Activated T-helper 9 cell treated with anti-CD3 and anti-CD28 coated beads, Interleukin-2, amount 50 U/mL, for 16 hours (primary cell): ENCODE results near the gene ALG1.
A peak's percentile ranks its signal among the peaks of the same experiment; 100 is the strongest.
"Not testable (repeated sequence)": the region's sequence is repeated elsewhere in the genome, so short reads cannot be mapped to it uniquely, and the experiment has no call there.

Experiments
- DNase-seq: peaks from one replicate; pipeline ENCODE4 v3.0.0-alpha.2; 2020; ENCODE audit warnings: low read depth

The ALG1 gene

GRCh38 chr16:5098221-5099159 lies 26.8 kb downstream of the ALG1 start:
- peak; percentile 93 for DNase-seq

DNA sequence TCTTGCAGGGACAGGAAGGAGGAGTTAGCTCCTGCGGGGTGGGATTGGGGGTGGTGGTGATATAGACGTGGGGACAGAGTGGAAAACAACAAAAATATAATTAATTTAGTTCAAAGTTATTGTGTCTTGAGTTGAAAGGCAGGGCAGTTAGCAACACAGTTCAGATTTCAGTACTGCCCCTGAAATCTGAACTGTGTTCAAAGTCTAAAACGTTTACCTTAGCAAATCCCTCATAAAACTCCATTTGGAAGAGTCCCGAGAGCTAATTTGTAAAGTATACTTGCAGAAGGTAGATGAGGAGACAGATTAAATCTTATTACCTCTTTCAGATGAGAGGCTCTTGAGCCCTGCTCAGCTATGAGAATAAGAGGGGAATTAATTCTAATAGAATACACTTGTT lies 27.5 kb downstream of the ALG1 start:
- DNase-seq: not testable (repeated sequence)

DNA sequence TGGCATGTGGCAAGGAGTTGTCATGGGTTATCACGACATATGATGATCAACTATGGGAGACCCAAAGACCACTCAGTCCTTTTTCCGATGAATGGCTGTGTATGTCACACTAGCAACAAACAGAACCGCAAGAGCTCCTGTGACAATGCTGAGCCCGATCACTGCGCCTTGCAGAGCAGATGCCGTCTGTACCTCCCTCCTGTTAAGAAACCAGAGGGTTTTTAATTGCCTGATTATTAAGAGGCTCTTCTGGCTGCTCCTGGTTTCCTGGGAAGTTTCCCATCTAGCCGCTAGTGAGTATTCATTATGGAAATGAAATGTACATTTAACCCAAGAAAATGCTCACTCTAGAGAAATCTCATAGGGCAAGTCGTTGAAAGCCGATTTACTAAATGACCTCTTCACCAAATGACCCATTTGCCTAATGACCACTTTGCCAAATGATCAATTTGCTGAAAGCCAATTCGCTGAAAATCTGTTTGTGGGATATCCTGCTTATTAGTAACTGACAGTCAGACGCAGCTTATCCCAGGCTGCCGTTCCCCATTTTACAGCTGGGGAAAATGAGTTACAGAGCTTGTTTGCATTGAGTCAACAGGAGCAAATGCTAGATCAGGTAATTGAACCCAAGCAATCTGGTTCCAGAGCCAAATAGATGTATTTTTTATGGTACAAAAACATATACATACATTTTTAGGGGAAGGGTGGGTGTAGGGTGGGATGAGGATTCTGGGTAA lies 31.8 kb downstream of the ALG1 start:
- DNase-seq: not testable (repeated sequence)

- DNase-seq: not testable (repeated sequence)
Measured at GRCh38 chr16:5105039-5105438, 33.4 kb downstream of the ALG1 start.

DNA sequence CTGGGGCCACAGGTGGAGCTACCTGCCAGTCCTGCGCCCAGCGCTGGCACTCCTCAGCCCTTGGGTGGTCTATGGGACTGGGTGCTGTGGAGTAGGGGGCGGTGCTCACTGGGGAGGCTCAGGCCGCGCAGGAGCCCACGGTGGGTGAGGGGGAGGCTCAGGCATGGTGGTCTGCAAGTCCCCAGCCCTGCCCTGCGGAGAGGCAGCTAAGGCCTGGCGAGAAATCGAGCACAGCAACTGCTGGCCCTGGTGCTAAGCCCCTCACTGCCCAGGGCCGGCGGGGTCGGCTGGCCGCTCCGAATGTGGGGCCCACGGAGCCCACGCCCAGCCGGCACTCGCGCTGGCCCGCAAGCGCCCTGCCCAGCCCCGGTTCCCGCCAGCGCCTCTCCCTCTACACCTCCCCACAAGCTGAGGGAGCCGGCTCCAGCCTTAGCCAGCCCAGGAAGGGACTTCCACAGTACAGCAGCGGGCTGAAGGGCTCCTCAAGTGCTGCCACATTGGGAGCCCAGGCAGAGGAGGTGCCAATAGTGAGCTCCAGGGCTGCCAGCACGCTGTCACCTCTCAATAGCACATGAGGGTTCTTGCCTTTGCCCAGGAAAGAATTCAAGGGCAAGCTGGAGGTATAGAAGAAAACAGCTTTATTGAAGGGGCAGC lies 37.0 kb downstream of the ALG1 start:
- DNase-seq: no peak

- not testable (repeated sequence) for DNase-seq
Measured at GRCh38 chr16:5110933-5111332, 39.3 kb downstream of the ALG1 start.

DNA sequence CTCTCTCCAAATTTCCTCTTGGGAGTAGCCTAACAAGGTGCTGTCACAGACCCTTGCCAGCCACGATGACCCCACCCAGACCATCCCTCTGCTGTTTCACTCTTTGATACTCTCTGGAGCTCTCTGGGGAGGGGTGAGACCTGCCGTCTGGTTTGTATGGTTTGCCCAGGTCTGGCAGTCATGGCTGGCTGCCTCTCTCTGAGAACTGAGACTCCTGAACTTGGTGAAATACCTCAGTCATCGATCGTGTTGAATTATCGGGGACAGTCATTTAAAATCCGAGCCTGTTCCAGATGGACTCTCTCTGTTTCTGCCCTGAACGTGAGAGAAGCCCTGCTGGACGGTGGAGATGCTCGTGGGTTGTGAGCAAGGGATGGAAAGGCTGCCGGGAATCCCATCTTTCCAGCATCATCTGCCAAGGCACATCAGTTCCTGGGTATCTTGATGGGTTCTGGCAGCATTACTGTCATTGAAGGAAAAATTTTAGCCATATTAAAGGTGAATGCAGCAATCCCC lies 45.2 kb downstream of the ALG1 start:
- DNase-seq: not testable (repeated sequence)

DNA sequence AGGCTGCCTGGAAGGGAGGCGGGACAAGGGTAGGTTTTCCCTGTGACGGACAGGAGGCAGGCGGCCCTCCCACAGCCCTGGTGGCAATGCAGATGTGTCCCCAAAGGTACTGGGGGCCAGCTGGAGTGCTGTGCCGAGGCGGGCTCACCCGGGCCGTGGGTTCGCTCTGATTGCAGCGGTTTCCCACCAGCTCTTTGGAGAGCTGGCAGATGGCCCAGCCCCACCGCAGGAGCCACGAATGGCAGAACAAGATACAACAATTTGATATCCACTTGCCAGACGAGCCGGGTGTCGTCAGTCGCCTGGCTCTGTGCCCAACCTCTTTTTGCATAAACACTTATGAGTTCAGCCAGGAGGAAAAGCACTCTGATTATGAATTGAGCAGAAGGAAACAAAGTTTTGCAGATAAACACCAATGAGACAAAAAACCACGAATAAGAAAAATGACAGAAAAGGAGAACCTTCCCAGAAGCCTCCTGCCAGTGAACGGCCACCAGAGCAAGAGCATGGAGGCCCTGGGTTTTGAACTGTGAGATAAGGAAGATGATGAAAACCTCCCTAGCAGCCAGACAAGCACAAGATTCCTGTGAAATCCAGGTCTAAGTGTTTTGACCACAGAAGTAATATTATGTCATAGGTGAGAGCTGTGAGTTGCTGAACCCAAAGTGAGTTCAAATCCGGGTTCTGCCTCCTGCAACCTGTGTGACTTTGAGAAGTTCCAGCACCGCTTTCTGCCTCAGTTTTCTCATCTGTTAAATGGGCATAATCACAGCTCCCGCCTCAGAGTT lies 45.9 kb downstream of the ALG1 start:
- not testable (repeated sequence) for DNase-seq

DNA sequence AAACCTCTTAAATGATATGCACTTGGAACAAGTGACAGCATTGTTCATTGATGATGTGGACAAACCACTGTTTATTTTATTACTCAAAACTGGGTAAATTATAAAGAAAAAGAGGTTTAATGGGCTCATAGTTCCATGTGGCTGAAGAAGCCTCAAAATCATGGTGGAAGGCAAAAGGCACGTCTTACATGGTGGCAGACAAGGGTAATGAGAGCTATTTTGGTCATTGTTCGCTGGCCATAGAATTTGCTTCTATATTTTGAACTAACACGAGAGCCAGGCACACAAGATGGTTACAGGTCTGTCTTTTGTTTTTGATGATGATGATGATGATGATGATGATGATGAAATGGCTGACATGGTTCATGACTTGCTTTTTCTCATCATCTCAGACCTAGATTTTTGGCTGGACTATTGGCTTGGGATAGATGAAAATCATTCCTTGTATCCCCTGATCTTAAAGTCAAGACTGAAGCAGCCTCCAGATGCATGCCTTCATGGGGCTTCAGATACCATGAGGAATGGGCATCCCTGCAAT lies 59.9 kb downstream of the ALG1 start:
- not testable (repeated sequence) for DNase-seq

- DNase-seq: not testable (repeated sequence)
Measured at GRCh38 chr16:5132915-5133600, 61.4 kb downstream of the ALG1 start.

DNA sequence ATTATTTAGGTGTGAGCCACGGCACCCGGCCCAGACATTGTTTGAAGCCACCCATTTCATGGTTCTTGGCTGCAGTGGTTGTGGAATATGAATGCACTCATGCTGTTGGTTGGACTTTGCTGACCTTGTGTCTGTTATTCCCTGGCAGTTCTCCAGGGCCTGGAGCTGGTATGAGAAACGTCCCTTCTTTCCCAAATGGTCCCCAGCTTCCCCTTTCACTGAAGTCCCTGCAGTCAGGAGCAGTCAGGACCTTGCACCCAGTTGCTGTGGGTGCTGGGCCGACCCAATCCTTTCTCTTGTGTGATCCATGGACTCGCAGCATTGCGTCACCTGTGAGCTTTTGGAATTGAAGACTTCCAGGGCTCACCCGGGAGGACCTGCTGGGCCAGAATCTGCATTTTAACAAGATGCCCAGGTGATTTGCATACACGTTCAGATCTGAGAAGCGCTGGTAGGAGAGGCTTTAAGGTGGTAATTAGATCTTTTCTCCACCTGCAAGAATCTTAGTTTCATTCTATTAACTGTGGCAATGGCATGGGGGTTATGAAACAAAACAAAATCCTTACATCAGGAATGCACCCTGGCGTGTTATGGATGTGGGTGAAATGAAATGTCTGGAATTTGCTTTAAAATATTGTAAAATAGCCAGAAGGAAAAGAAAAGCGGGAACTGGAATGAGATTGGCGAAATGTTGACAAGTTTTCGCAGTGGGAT lies 63.3 kb downstream of the ALG1 start:
- not testable (repeated sequence) for DNase-seq
